K562 (cell line): ENCODE results near the gene SEPTIN8. TPM values are rescaled to one million over a fixed set of nuclear protein-coding genes. Genes with fewer than 3 reads are reported as not detected.

Experiments
- ATAC-seq: fragments of 200-7000 bp; cut with Tn5 transposase; 3 replicates; pipeline ENCODE4 v1.9.1; 2020; ENCODE audit warnings: moderate library complexity
- BruUV-seq: library from RNA; stranded (reverse); fragments of 400-500 nt; replicated peaks from 2 replicates; lab custom pipeline; 2021; lab: Mats Ljungman, UMichigan
- CTCF ChIA-PET: fragments of 300-600 bp; formaldehyde crosslinking; extraction: SDS; loops from one replicate; lab custom pipeline; 2021; ENCODE audit warnings: low intra/inter-chr PET ratio; lab: Yijun Ruan, JAX
- POLR2A ChIA-PET: fragments of 300-600, 350-650 bp; sonication (Branson Sonifier 250); formaldehyde crosslinking; extraction: SDS; loops from one replicate; lab custom pipeline; 2021; ENCODE audit warnings: antibody characterized with exemption, inconsistent platforms; lab: Yijun Ruan, JAX
- DNase-seq, 4 experiments: peaks; one replicate each; pipeline versions ENCODE4 v3.0.0 to v3.0.0-alpha.2; 2011 to 2018; ENCODE audit warnings: low spot score in 3 of 4, mixed read lengths in 3 of 4; ENCODE audit errors: extremely low read depth in 1 of 4
- FAIRE-seq: peaks from 2 replicates; lab custom pipeline; 2011; peaks lifted over from hg19 to GRCh38; lab: Jason Lieb, UNC
- H2AFZ ChIP-seq: 2 replicates; pipeline ENCODE4 v1.6.0; 2011; ENCODE audit warnings: low read depth, low read length, control low read depth, inconsistent platforms
- H3K27ac ChIP-seq: fragments of 200-600 bp; 3 replicates; pipeline ENCODE4 v1.8.0; 2011; ENCODE audit warnings: low read depth, mild to moderate bottlenecking, control low read depth, inconsistent platforms, low read length, moderate library complexity, mixed read lengths; ENCODE audit errors: extremely low read depth
- H3K27me3 ChIP-seq, 2 experiments: fragments of 300-600 bp in 1 of 2; 2 replicates in 1 of 2; 3 replicates in 1 of 2; pipeline versions ENCODE4 v1.6.0 to v1.8.0; 2011; ENCODE audit warnings: inconsistent platforms in 2 of 2, low read length in 2 of 2, mild to moderate bottlenecking in 1 of 2, mixed read lengths in 1 of 2, moderate library complexity in 1 of 2; ENCODE audit not compliant: control insufficient read depth in 2 of 2, insufficient read depth in 2 of 2
- H3K36me3 ChIP-seq: fragments of 300-600 bp; 3 replicates; pipeline ENCODE4 v1.8.0; 2011; ENCODE audit warnings: mild to moderate bottlenecking, low read length, inconsistent platforms; ENCODE audit not compliant: control insufficient read depth, insufficient read depth
- H3K4me1 ChIP-seq, 2 experiments: fragments of 200-600 bp in 1 of 2; replicated peaks in 1 of 2; 2 replicates in 1 of 2; 3 replicates in 1 of 2; pipeline versions ENCODE4 v1.5.1 to v1.8.0; 2011; ENCODE audit warnings: inconsistent platforms in 2 of 2, low read length in 2 of 2, mild to moderate bottlenecking in 1 of 2, mixed read lengths in 1 of 2, moderate library complexity in 1 of 2; ENCODE audit not compliant: control insufficient read depth in 2 of 2, insufficient read depth in 2 of 2
- H3K4me2 ChIP-seq: 2 replicates; pipeline ENCODE4 v1.6.1; 2011; ENCODE audit warnings: low read length, control low read depth, inconsistent platforms, mixed read lengths; ENCODE audit not compliant: insufficient read depth
- H3K4me3 ChIP-seq: fragments of 200-600 bp; sonication (generic), shearing (Covaris generic); 2 replicates; pipeline ENCODE4 v1.5.1; 2016; ENCODE audit warnings: control low read depth, inconsistent platforms
- H3K79me2 ChIP-seq: fragments of 200-600 bp; 3 replicates; pipeline ENCODE4 v1.8.0; 2011; ENCODE audit warnings: low read length, inconsistent platforms; ENCODE audit not compliant: control insufficient read depth, insufficient read depth
- H3K9ac ChIP-seq, 2 experiments: 2 replicates each; pipeline versions ENCODE4 v1.6.0 to v1.6.1; 2011; ENCODE audit warnings: low read depth in 2 of 2, low read length in 2 of 2, control low read depth in 1 of 2, inconsistent platforms in 1 of 2, mild to moderate bottlenecking in 1 of 2, mixed read lengths in 1 of 2; ENCODE audit not compliant: insufficient read depth in 1 of 2
- H3K9me1 ChIP-seq: one replicate; pipeline ENCODE4 v1.6.0; 2011; ENCODE audit warnings: inconsistent platforms, mild to moderate bottlenecking, low read length, moderate library complexity; ENCODE audit not compliant: control insufficient read depth, insufficient read depth
- H3K9me3 ChIP-seq: replicated peaks from 2 replicates; pipeline ENCODE4 v1.5.1; 2011; ENCODE audit warnings: low read depth, low read length, inconsistent platforms; ENCODE audit not compliant: control insufficient read depth, insufficient read depth
- H4K20me1 ChIP-seq: replicated peaks from 2 replicates; pipeline ENCODE4 v1.6.1; 2011; ENCODE audit warnings: low read length, inconsistent platforms, mixed read lengths; ENCODE audit not compliant: control insufficient read depth, insufficient read depth
- ARID1B ChIP-seq: fragments of 450-650 bp; IDR thresholded peaks from 2 replicates; pipeline ENCODE4 v1.6.1; 2016; ENCODE audit warnings: antibody characterized with exemption, mild to moderate bottlenecking, inconsistent platforms
- BHLHE40 ChIP-seq: IDR thresholded peaks from 2 replicates; pipeline ENCODE4 v1.6.1; 2011; ENCODE audit warnings: low read length, improper control_type of control experiment
- CCAR2 ChIP-seq: fragments of 200-400 bp; formaldehyde crosslinking; IDR thresholded peaks from 2 replicates; pipeline ENCODE4 v1.6.1; 2017; ENCODE audit warnings: mild to moderate bottlenecking, low read depth, low read length
- NR2C2 ChIP-seq, 2 experiments: fragments of 200-800 bp in 1 of 2; sonication (Bioruptor generic) in 1 of 2; sonication (generic) in 1 of 2; formaldehyde crosslinking in 1 of 2; IDR thresholded peaks; 2 replicates each; pipeline versions ENCODE4 v1.6.1 to v1.8.0; 2016 to 2022; ENCODE audit warnings: mild to moderate bottlenecking in 1 of 2, missing compliant biosample characterization in 1 of 2, missing genetic modification characterization in 1 of 2, missing genetic modification reagents in 1 of 2
- SMARCA4 ChIP-seq: fragments of 450-650 bp; IDR thresholded peaks from 2 replicates; pipeline ENCODE4 v1.6.1; 2016
- SMARCE1 ChIP-seq: fragments of 450-650 bp; IDR thresholded peaks from 2 replicates; pipeline ENCODE4 v1.7.1; 2016; ENCODE audit warnings: mild to moderate bottlenecking
- ZSCAN32 ChIP-seq: fragments of 450-650 bp; formaldehyde crosslinking; IDR thresholded peaks from 2 replicates; pipeline ENCODE4 v1.4.0; 2020; ENCODE audit warnings: mild to moderate bottlenecking, moderate library complexity
- WGBS: fragments of 100-300 bp; shearing (Covaris generic); methylation state at CpG from one replicate; pipeline ENCODE4 v1.1.6; 2016; ENCODE audit warnings: low coverage, mixed read lengths; ENCODE audit not compliant: insufficient coverage; ENCODE audit errors: missing lambda C conversion rate; 5-methylcytosine and 5-hydroxymethylcytosine counted together
- in situ Hi-C: fragments of 300-500 bp; cut with MboI; formaldehyde crosslinking; loops from 4 replicates; pipeline ENCODE4 v1.15.0; 2018; ENCODE audit warnings: inconsistent platforms, mixed read lengths
- intact Hi-C: fragments of 100-400 bp; cut with micrococcal nuclease; formaldehyde crosslinking; loops from 2 replicates; pipeline ENCODE4 v1.14.2; 2022
- polyA plus RNA-seq, 8 experiments: library from polyadenylated mRNA; depleted of rRNA in 4 of 8; stranded (reverse) in 5 of 8; unstranded in 3 of 8; fragments of >200 nt; fragmentation: Nextera tagmentation in 2 of 8; fragmentation: Illumina TruSeq in 1 of 8; extraction: Ambion mirVana in 2 of 8; extraction: Trizol in 1 of 8; gene quantifications; 2 replicates each; pipeline versions ENCODE4 v1.2.1 to v1.2.3, GENCODE V29; 2011 to 2014; ENCODE audit warnings: inconsistent platforms in 1 of 8, missing spikeins in 1 of 8
- total RNA-seq, 7 experiments: library from RNA; depleted of rRNA in 6 of 7; stranded (reverse); fragments of >200 nt in 6 of 7; fragmentation: Illumina TruSeq in 2 of 7; extraction: Trizol in 2 of 7; gene quantifications; 2 replicates each; pipeline versions ENCODE4 v1.2.1 to v1.2.3, GENCODE V29; 2011 to 2021; ENCODE audit warnings: low replicate concordance in 1 of 7
- TF ChIP-seq, protein P1 (sequence below): sonication (generic); formaldehyde crosslinking; IDR thresholded peaks from 2 replicates; pipeline ENCODE4 v1.8.0; 2022; ENCODE audit warnings: mild to moderate bottlenecking, missing genetic modification reagents

The SEPTIN8 gene
- total and polyA plus RNA-seq, 9 of the 15 experiments (the other 6 are each of a cell fraction or from before 2014, with no cell fraction given), result 19.3 to 142 (median 101) TPM

DNA sequence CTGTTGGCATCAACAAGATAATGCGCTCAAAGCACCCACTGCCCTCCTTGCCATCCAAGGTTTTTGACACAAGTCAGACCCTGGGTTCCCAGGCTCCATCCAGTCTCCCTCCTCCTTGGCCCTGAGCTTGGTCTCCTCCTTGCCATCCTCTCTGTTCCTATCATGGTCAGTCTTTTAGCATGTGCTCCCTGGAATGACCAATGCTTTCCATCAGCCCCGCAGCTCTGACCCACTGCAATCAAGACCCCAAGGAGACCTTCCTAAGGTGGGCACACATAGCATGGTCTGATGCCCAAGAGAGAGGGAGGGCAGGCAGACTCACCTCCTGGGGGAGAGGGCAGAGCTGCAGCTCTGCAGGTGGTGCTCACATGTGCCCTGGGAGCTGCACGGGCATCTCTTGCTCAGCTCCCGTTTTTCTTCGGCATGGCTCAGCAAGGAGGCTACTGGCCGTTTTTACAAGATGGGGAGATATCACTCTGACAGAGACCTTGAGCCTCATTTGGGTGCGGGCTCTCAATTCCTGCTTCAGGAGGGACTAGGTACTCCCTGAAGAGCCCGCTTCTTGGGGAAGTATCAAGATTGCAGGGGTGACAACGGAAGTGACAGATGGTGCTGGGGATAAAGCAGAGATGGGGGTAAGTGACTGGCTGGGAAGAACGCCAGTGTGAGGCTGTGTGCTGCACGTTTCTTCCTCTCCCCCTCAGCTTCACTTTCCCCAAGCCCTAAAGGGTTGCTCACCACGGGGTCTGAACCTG, 3.3 kb downstream of the SEPTIN8 start (continued):
- TF ChIP-seq CCAR2 (no peak), SMARCE1 (peak; percentile 67), ARID1B (peak; percentile 85), BHLHE40 (peak; percentile 81), SMARCA4 (peak; percentile 56)

- Histone ChIP-seq H3K4me2 (peak overlapping the region; percentile 88; the same call in 1 of the 2 replicates), H2AFZ (no peak overlapping the region), H3K9me3 (no peaks in the 10 kb centered on the region), H3K4me1 (peaks cover 39 to 52% of the 10 kb centered on the region in 2 experiments), H3K9me1 (no peaks in the 10 kb centered on the region), H4K20me1 (peaks cover 14% of the 10 kb centered on the region), H3K79me2 (peaks cover 97% of the 10 kb centered on the region), H3K36me3 (peaks cover 48% of the 10 kb centered on the region; the same call in 2 of the 3 replicates), H3K27ac (no peak overlapping the region), H3K27me3 (no peaks in the 10 kb centered on the region), H3K9ac (peak overlapping the region in 1 of 2 experiments; percentile 90; a peak in 2 of 4 replicates), H3K4me3 (no peak overlapping the region)
- FAIRE-seq (no peak), DNase-seq (no peak), ATAC-seq (no peak)
- TF ChIP-seq ZSCAN32 (CRISPR knock-in tag) (no peak), NR2C2 (CRISPR knock-in tag; IDR thresholded peaks at IDR 0.05) (0 out of 2 replicates have a peak, but pooled peaks have one; percentile 49), NR2C2 (tag; IDR thresholded peaks at IDR 0.05) (no peak)
- TF ChIP-seq, protein P1, sequence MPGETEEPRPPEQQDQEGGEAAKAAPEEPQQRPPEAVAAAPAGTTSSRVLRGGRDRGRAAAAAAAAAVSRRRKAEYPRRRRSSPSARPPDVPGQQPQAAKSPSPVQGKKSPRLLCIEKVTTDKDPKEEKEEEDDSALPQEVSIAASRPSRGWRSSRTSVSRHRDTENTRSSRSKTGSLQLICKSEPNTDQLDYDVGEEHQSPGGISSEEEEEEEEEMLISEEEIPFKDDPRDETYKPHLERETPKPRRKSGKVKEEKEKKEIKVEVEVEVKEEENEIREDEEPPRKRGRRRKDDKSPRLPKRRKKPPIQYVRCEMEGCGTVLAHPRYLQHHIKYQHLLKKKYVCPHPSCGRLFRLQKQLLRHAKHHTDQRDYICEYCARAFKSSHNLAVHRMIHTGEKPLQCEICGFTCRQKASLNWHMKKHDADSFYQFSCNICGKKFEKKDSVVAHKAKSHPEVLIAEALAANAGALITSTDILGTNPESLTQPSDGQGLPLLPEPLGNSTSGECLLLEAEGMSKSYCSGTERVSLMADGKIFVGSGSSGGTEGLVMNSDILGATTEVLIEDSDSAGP, result no peak
- WGBS, result 67% methylated on average over 5 of the region's 5 CpGs
- no TSS peak for BruUV-seq
- ChIA-PET POLR2A (interaction anchor here (0.6 to 1.7 kb wide), 9 partner anchors 8 to 48 kb away, joined by 3 to 5 read pairs (median 3); no protein-coding TSS in a partner anchor), CTCF (no interaction called here)
- intact Hi-C loops, result no loop called here
- in situ Hi-C loops, result no loop called here
These were observed 3.9 kb downstream of the SEPTIN8 start for GRCh38 chr5:132773114-132773513.
